NCI-H1048 (cell line): Measurements from ENCODE around the gene RXFP4.
"Not testable (repeated sequence)": the region's sequence is repeated elsewhere in the genome, so short reads cannot be mapped to it uniquely, and the experiment has no call there.

ENCODE experiments used
- DNase-seq: peaks from one replicate; lab custom pipeline; 2025; lab: John Stamatoyannopoulos, UW

RXFP4 gene

DNA sequence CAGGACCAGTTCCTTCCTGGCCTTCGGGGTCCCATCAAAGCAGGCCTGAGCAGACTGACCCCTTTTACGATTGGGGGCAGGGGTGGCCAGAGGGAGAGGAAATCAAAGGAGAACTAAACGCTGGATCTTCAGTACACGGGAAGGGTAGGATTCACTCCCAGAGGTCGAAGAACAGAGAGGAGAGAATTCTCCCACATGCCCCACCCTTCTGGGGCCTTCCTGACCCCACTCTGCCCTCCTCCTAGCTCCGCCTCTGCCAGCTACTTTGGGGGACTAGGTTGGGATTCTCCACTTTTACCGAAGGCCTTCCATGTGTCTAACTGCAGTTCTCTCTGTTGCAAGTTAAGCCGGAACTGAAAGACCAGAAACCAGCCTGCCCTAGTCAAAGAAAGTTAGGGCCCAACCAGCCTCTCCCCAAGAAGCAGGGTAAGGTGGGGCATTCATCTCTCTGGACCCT, 37.6 kb downstream of the RXFP4 start:
- DNase-seq, result no peak

DNA sequence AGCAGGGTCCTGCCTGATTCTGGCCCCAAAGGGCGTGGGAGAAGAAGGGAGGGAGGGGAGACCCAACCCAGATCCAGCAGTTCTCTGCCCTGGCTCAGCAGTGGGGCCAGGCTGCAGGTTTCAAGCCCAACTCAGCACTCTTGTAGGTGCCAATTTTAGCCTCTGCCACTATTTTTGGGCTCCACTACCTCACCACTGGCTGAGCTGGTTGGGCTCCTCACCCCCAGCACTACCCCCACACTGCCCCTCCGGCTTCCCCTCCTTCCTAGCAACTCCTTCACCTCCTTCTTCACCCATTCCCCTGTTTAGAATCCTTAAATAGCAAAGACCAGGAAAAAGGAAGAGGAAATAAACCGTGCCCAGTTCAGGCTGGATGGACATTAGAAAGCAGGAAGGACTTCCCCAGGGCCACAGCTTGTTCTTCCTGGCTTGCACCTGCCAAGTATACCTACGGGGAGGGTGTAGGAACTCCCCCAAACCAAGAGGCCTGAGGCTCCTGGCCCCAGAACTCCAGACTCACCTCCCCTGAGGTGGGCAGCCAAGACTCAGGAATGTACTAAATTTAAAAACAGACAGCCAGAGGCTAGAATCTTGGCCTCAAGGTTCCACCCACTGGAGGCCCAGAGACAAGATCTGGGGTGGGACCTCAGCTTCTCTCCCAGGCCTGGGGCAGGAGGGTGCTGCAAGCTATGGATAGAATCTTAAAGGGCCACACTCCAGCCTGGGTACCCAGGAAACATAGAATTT, 38.3 kb downstream of the RXFP4 start:
- no peak for DNase-seq

DNA sequence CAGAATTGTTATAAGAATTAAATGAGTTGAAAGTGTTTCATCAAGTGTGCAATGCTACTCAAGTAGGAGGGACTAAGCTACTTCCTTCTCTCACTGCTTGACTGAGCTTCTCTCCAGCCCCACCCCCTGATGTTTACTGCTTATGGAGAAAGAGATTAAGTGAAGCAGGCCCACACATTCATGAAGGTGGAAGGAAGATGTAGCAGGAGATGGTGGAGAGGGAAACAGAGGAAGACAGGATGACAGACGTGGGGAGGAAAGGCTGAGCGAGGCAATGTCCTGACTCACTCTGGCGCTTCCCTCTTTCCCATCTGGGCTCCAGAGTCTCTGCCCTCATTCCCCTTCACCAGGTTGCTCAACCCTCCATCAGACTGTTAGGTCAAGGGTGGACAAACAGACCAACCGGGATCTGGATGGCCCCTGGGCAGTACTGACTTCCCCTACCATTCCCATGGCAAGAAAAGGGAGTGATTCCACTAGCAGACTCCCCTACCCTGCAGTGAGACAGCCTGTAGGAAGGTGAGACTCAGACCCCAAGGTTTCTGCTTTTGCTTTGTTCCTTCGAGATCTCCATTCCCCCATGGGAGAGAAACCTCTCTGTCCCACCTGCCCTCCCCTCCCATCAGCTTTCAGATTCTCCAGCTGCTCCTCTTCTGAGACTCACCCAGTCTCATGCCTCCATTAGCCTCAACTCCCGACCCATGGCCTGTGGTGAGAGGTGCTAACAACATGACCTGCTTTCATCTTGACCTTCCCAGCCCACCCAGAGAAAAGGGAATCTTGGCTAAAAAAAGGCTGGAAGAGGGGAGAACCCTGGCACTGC, 40.0 kb downstream of the RXFP4 start:
- DNase-seq, result no peak

DNA sequence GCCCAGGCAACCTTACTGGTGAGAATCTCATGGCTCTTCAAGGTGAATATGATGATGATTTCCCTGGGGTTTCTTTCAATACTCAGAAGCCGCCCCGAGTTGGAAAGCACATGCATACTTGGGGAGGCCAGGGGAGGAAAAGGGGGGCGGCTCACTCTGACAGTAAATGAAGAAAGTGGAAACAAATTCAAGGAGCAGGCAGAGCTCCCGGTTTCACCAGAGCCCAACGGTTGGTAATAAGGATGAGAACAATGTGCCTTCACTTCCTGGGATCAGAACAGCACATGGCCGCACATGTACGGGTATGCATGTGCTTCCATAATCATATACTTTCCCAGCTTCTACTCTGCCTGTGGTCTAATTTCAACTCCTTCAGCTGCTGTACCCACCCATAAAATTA, 40.7 kb downstream of the RXFP4 start:
- DNase-seq, result no peak

DNA sequence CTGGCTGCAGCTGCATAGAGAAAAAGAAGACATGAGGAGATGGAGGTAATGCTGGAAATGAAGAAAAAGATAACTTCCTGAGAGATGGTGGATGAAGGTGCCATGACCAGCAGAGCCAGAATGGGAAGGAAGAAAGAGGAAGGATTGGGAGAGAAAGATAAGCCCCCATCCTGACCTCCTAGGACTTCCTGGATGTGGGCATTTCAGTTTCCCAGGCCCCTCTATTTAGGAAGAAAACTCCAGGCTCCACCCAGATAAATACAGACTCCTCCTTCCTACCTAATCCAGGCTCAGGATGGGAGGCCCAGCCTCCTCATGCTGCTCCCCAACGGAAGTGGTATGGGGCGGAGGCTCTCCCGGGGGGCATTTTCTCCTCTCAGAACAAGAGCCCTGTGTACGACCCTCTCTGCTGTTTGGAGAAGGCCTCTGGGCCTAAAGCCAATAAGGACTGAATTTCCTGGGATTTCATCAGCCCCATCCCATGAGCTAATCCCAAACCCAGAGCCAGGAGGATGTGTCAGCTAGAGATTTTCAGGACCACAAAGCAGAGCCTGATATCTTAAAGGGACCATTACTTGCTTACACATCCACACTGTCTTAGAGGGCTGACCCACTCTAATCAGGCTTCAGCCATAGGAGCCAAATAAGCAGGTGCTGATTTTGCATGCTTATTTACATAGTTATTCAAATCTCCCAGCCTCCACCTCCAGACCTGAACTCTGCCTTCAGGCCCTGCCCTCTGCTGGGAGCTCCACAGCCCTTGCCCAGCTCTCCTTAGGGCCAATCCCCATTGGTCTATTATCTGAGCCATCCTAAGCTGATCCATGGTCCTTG, 42.0 kb downstream of the RXFP4 start:
- peak; percentile 82 for DNase-seq

DNA sequence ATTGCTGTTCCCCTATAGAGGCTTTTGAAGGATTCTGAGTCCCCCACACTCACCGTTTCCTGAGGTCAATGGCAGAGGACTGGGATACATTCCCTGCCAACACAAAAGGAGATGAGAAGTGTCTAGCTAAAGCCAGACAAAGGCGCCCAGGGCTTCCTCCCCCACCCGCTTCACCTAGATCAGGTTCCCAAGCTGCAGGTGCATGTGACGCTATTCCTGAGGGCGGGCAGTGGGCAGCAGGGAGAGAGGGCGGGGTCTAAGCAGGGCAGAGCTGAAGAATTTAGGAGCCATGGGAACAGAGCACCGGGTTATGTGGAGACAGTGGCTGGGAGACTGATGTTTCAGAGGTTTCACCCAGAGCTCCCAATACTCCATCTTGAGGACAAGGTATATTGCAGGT, 42.9 kb downstream of the RXFP4 start:
- DNase-seq, result peak; percentile 59

GRCh38 chr1:155984903-155985645, 43.6 kb downstream of the RXFP4 start:
- DNase-seq, result not testable (repeated sequence)

- no peak for DNase-seq
Observed at GRCh38 chr1:155989242-155990004, 48.0 kb downstream of the RXFP4 start.

DNA sequence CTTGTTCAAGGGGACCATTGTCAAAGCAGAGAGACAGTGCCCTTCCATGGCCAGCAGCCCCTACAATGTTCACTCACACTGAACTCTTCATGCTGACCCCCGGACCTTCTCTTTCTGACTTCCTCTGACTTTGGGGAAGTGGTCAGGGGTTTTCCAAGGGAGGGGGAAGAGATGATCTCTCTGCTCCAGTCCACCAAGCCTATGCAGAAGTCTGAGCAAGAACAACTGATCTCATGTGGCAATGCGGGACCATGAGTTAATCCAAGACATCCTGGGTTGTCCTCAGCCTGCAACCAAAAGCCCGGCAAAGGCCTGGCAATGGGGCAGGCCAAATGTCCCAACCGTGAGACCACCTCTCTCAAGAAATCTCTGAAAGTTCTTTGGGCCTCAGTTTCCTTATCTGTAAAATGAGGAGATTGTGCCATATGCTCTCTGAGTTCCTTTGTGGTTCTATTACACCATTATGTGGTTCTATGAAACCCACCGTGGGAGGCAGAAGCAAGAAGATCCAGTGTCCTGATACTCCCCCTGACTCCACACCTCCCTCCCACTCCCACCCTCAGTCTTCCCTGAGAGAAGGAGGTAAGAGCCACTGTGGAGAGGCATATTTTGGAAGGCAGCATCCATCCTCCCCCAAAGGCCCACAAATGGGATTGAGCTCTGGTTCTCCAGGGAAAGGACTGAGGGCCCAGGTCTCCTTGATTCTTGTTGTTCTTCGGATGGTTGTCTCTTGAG, 48.7 kb downstream of the RXFP4 start:
- DNase-seq, result no peak
